Activated T-cell treated with anti-CD3 and anti-CD28 coated beads, Interleukin-2, amount 50 U/mL, for 48 hours (primary cell): Measurements from ENCODE around the gene DLAT.
"Not testable (repeated sequence)": the region's sequence is repeated elsewhere in the genome, so short reads cannot be mapped to it uniquely, and the experiment has no call there.

Experiments
- DNase-seq, 2 experiments: peaks; one replicate each; pipeline ENCODE4 v3.0.0-alpha.2; 2020

Gene DLAT

GRCh38 chr11:112024773-112025678 lies at the start of gene DLAT:
TSS of gene DLAT (plus strand) at chr11:112025408. CDS start at chr11:112025473, 65 bp downstream.
- peak; percentile 93 for DNase-seq

DNA sequence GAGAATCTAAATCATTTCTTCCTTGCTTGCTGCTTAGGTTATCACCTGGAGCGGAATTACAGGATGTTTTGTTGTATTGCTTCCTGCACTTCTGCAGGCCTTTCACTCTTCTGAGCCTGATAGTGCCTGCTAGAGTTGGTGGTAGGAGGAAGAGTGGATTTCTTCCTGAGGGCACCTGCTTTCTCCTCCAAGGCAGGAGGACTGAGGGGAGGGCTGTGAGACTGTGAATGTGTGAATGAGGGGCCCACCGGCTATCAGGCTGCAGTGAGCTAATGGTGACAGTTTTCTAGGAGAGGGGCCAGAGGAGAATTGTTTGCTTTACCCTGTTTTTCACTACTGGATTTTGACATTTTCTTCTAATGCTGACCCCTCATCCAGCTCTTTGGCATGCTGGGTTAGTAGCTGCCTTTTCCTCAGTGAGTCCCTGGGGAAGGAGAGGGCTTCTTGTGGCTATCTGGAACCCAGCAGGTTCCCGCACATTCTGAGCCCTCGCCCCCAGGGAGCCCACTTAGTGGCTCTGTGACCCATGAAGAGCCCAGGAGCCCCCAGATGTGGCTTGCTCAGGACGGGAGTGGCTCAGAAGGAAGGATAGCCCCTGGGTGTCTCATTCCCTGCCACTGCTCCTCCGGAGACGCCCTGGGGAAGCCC lies 49.0 kb upstream of the DLAT start:
- no peak for DNase-seq

GRCh38 chr11:111976767-111977145 lies 48.5 kb upstream of the DLAT start:
- no peak for DNase-seq

GRCh38 chr11:111977146-111978027 lies 47.8 kb upstream of the DLAT start:
- DNase-seq: peak; percentile 36 to 49

DNA sequence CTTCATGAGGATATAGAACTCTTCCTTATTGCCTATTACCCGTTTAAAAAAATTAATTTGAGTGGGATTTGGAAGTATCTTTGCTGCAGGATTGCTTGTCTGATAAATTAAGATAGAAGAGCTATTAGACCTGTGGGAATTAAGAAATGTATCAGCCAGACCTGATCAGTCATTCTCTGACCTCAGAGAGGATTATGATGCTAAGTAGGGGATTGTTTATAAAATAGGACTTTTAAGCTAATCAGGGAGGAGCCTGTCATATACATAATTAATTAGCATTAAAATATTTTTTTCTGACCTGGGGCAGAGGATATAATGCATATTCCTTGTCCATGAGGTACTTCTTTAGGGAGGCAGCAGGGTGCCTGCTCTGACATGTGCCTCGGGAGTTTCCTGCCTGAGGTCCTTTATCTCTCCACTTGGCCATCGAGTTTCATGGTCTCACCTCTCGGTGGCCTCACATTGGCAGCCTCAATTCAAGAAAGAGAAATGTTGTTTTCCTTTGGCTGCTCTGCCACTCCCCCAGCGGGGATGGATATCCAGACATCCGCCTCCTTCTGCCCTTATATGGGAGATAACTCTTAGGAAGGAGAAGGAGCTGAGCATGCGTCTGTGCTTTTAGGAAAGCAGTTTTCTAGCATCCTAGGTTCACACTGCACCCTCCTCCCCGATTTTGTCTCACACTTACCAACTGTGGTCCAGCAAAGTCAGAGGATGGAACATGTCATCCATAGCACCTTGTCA lies 47.0 kb upstream of the DLAT start:
- no peak for DNase-seq

GRCh38 chr11:111980062-111980461 lies 45.1 kb upstream of the DLAT start:
- DNase-seq: no peak

- DNase-seq: no peak
Measured at GRCh38 chr11:111981270-111981669, 43.9 kb upstream of the DLAT start.

DNA sequence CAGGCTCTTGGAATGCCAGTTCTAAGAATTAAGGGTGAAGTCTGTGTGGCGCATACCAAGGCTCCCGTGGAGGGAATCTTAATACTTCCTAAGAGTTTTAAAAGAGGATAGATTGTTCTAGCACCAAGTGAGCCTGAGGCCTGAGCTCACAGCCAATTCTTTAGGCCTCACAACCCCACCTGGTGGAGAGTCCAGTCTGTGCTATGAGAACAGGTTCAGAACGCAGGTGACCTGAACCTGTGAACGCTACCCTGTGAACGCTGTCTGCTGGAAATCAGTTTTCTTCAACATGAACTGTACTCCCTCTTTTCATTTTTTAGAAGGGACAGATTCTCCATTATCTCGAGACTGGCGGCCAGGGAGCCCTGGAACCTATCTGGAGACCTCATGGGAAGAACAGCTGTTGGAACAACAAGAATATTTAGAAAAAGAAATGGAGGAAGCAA lies 43.2 kb upstream of the DLAT start:
- DNase-seq: peak; percentile 62 to 67

DNA sequence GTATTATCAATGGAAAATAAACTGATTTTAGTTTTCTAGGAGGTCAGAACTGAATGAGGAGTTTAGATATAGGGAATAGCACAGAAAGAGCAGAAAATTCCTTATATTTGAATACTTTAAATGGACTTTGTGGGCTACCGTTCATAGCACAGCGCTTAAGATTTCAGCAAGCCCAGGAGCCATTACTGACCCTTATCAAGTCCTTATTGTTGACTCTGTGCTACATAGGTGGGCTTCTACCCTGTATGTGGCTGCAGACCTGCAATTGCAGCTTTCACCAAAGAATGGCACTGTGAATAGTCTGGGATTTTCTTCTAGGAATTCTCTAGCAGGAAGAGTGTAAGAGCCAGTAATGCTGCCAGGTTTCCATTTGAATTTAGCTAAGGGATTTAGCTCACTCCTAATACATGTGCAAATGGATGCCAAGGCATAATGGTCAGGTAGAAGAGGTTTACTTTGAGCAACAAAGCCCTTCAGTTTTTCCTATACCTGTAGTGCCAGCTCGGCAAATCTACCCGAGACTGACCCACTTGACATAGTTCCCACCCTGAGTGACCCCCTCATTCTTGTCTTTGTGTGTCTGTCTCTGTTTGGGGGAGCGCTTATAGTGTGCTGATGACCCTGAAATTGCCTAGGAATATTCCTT lies 42.5 kb upstream of the DLAT start:
- DNase-seq: no peak

- DNase-seq: no peak
Measured at GRCh38 chr11:111983187-111983986, 41.8 kb upstream of the DLAT start.

DNA sequence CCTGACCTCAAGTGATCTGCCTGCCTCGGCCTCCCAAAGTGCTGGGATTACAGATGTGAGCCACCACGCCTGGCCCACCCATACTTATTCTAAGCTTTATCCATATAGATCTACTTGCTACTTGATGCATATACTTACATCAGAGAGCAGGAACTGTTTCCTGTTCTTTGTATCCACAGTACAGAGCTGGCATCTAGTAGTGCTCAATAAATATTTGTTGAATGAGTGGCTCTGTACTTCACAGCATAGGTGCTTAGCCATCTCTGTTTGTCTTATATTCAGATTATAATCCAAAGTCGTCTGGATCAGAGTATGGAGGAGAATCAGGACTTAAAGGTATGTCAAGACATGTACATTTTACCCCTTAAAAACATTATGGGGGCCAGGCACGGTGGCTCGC lies 38.6 kb upstream of the DLAT start:
- DNase-seq: no peak

DNA sequence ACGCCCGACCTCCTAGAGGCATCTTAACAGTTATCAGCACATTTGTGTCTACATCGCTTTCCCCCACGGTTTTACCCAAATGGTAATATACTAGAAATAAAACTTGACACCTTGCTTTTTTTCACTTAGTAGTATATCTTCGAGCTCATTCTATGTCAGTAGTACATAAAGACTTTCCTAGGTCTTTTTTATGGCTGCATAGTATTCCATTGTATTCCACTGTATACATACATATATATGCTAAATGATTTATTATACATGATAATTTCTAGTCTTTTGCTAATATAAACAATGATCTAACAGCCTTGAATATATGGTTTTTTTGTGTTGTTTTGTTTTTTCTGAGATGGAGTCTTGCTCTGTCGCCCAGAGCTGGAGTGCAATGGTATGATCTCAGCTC lies 34.8 kb upstream of the DLAT start:
- no peak for DNase-seq

GRCh38 chr11:111992206-111992855 lies 32.9 kb upstream of the DLAT start:
- DNase-seq: no peak

- no peak for DNase-seq
Measured at GRCh38 chr11:111996129-111996528, 29.1 kb upstream of the DLAT start.

DNA sequence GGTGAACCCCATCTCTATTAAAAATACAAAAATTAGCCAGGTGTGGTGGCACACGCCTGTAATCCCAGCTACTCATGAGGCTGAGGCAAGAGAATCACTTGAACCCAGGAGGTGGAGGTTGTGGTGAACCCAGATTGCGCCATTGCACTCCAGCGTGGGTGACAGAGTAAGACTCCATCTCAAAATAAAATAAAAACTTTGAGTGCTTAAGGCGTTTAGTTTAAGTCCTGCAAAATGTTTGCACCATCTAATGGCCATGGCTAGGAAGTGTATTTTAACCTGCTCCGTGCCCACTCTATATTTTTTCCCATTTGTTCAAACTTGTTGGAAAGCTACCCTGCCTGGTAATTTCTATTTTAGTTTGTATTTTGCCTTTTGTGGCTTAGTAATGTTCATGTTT lies 28.5 kb upstream of the DLAT start:
- not testable (repeated sequence) for DNase-seq

DNA sequence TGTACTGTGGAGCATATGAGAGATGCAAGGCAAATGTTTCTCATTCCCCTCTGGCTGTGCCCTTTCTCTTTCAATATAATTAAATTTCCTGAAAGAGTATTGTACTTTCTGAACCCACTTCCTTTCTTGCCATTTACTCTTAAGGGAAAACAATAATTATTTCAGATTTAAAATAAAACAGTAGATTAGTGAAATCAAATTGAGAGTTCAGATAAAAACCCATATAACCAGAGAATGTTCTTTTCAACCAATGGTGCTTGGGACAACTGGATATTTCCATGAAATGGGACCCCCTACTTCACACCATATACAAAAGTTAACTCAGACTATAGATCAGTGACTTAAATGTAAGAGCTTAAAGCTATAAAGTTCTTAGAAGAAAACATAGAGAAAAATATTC lies 26.1 kb upstream of the DLAT start:
- DNase-seq: no peak

GRCh38 chr11:112000703-112001102 lies 24.5 kb upstream of the DLAT start:
- DNase-seq: no peak

DNA sequence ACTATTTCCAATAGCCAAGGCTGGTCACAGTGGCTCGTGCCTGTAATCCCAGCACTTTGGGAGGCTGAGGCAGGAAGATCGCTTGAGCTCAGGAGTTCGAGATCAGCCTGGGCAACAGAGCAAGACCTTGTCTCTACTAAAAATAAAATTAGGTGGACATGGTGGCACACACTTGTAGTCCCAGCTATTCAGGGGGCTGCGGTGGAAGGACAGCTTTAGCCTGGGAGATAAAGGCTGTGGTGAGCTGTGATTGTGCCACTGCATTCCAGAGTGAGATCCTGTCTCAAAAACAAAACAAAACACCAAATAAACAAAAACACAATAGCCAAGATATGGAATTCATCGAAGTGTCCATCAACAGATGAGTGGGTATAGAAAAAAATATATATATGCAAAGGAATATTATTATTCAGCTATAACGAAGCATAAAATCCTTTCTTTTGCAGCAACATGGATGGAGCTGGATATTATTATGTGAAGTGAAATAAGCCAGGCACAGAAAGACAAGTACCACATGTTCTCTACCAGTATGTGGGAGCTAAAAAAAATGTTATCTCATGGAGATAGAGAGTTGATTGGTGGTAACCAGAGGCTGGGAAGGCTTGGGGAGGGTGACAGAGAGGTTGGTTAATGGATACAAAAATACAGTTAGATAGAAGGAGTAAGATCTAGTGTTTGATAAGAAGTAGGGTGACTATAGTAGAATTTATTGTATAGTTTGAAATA lies 22.6 kb upstream of the DLAT start:
- DNase-seq: no peak

GRCh38 chr11:112004389-112004788 lies 20.8 kb upstream of the DLAT start:
- peak in 1 of 2 experiments; percentile 25 for DNase-seq
